Measurements from ENCODE around the gene FBXL15.
A peak's percentile ranks its signal among the peaks of the same experiment; 100 is the strongest.

Gene FBXL15

GRCh38 chr10:102398172-102399020, 22.2 kb upstream of the FBXL15 start:
- DNase-seq, result no peak

- peak; percentile 88 for DNase-seq
Observed at GRCh38 chr10:102399217-102400021, 21.2 kb upstream of the FBXL15 start.

- DNase-seq, result no peak
Observed at GRCh38 chr10:102400076-102400475, 20.6 kb upstream of the FBXL15 start.

GRCh38 chr10:102400598-102401341, 19.9 kb upstream of the FBXL15 start:
- no peak for DNase-seq

- DNase-seq, result no peak
Observed at GRCh38 chr10:102401342-102401654, 19.3 kb upstream of the FBXL15 start.

- no peak for DNase-seq
Observed at GRCh38 chr10:102401735-102402511, 18.7 kb upstream of the FBXL15 start.

GRCh38 chr10:102402512-102402896, 18.1 kb upstream of the FBXL15 start:
- DNase-seq, result no peak

- no peak for DNase-seq
Observed at GRCh38 chr10:102403115-102403514, 17.5 kb upstream of the FBXL15 start.

- DNase-seq, result no peak
Observed at GRCh38 chr10:102404361-102405107, 16.1 kb upstream of the FBXL15 start.

GRCh38 chr10:102405108-102405571, 15.5 kb upstream of the FBXL15 start:
- DNase-seq, result no peak

GRCh38 chr10:102405632-102406031, 15.0 kb upstream of the FBXL15 start:
- no peak for DNase-seq

GRCh38 chr10:102406815-102407214, 13.8 kb upstream of the FBXL15 start:
- no peak for DNase-seq

GRCh38 chr10:102407425-102408130, 13.1 kb upstream of the FBXL15 start:
- no peak for DNase-seq

GRCh38 chr10:102408131-102408727, 12.4 kb upstream of the FBXL15 start:
- DNase-seq, result no peak

GRCh38 chr10:102408728-102409603, 11.7 kb upstream of the FBXL15 start:
- peak; percentile 71 for DNase-seq

- no peak for DNase-seq
Observed at GRCh38 chr10:102409604-102410428, 10.8 kb upstream of the FBXL15 start.

- peak; percentile 53 for DNase-seq
Observed at GRCh38 chr10:102410429-102411073, 10.1 kb upstream of the FBXL15 start.
